Spleen (tissue), 7 donors: ENCODE results near the gene KLHDC4.

Experiments
- CTCF ChIP-seq, 11 experiments: fragments of 200-600 bp in 7 of 11; fragments of 450-650 bp in 4 of 11; sonication (generic) in 4 of 11; IDR thresholded peaks in 8 of 11; conservative IDR thresholded peaks in 3 of 11; 1 replicate in 7 of 11; 2 replicates in 4 of 11; pipeline versions ENCODE4 v1.4.0 to v1.8.0; 2016 to 2021; ENCODE audit warnings: antibody characterized with exemption in 11 of 11, inconsistent platforms in 4 of 11, mild to moderate bottlenecking in 1 of 11
- POLR2A ChIP-seq, 3 donors: fragments of 450-650 bp; IDR thresholded peaks; one replicate each; pipeline ENCODE4 v1.5.1; 2017; ENCODE audit warnings: antibody characterized with exemption in 3 of 3, mild to moderate bottlenecking in 1 of 3
- POLR2AphosphoS5 ChIP-seq, 3 donors: sonication (generic); formaldehyde crosslinking; IDR thresholded peaks; one replicate each; pipeline ENCODE4 v1.5.1; 2017; ENCODE audit warnings: antibody characterized with exemption in 3 of 3
- donor health status: DM: no; HTN: no; CAD: no; lungs with moderate emphysema.
- donor health status: DM: no; HTN: no; CAD: no.
- donor health status: DM: no; HTN: no; CAD: no.

DNA sequence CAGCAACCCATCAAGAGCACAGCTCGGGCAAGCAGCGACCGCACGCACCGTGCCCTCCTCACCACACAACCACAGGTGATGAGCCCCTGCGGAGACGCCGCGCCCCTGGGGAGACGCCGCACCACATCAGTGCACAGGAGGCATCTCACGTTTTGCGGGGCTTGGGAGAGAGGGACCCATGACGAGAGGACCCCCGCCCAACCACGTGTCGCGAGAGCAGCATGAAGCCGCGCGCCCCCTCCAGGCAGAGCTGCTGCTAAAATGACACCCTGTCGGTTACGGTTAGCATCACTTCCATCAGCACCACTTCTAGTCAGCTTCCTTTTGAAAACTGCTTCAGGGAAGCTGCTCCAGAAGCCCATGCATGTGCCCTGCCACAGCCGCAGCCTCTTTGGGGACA lies 45.3 kb downstream of the KLHDC4 start:
- TF ChIP-seq CTCF (IDR thresholded peaks at IDR 0.05 in 8 of 11, conservative IDR thresholded peaks at IDR 0.05 in 3 of 11), result no peak
- TF ChIP-seq POLR2AphosphoS5 (IDR thresholded peaks at IDR 0.05), result no peak
- no peak for TF ChIP-seq POLR2A (IDR thresholded peaks at IDR 0.05)
